H9 (cell line): ENCODE results near the gene KRT81. TPM values are rescaled to one million over a fixed set of nuclear protein-coding genes. Genes with fewer than 3 reads are reported as not detected.

ENCODE experiments used
- DNase-seq: peaks from one replicate; pipeline ENCODE4 v3.0.0-alpha.2; 2017
- H2AFZ ChIP-seq: one replicate; pipeline ENCODE4 v1.6.1; 2013; ENCODE audit warnings: mild to moderate bottlenecking, low read length, control low read depth, moderate library complexity
- H2AK5ac ChIP-seq: 2 replicates; pipeline ENCODE4 v1.6.1; 2013; ENCODE audit warnings: low read length, control low read depth, mixed read lengths; ENCODE audit not compliant: insufficient read length
- H2BK120ac ChIP-seq: one replicate; pipeline ENCODE4 v1.6.1; 2013; ENCODE audit warnings: low read depth, mild to moderate bottlenecking, low read length, control low read depth, inconsistent platforms; ENCODE audit not compliant: poor library complexity, severe bottlenecking
- H2BK12ac ChIP-seq: 2 replicates; pipeline ENCODE4 v1.6.1; 2013; ENCODE audit warnings: low read length, control low read depth, mixed read lengths, low read depth; ENCODE audit not compliant: insufficient read length
- H2BK15ac ChIP-seq: 2 replicates; pipeline ENCODE4 v1.6.1; 2013; ENCODE audit warnings: low read depth, low read length, control low read depth
- H2BK20ac ChIP-seq: one replicate; pipeline ENCODE4 v1.6.1; 2013; ENCODE audit warnings: low read depth, mild to moderate bottlenecking, low read length, control low read depth, inconsistent platforms; ENCODE audit not compliant: poor library complexity, severe bottlenecking
- H2BK5ac ChIP-seq: 2 replicates; pipeline ENCODE4 v1.6.1; 2013; ENCODE audit warnings: low read length, control low read depth, mixed read lengths; ENCODE audit not compliant: insufficient read length
- H3K14ac ChIP-seq: 2 replicates; pipeline ENCODE4 v1.6.1; 2013; ENCODE audit warnings: low read length, control low read depth; ENCODE audit not compliant: insufficient read depth
- H3K18ac ChIP-seq: 2 replicates; pipeline ENCODE4 v1.6.1; 2013; ENCODE audit warnings: low read depth, mild to moderate bottlenecking, mixed read lengths, low read length, control low read depth; ENCODE audit not compliant: insufficient read length
- H3K23ac ChIP-seq: 2 replicates; pipeline ENCODE4 v1.6.1; 2013; ENCODE audit warnings: low read length, control low read depth, mixed read lengths, low read depth; ENCODE audit not compliant: insufficient read length
- H3K23me2 ChIP-seq: 2 replicates; pipeline ENCODE4 v1.6.1; 2013; ENCODE audit warnings: low read depth, mild to moderate bottlenecking, mixed read lengths, low read length, control low read depth; ENCODE audit not compliant: insufficient read length, poor library complexity, severe bottlenecking
- H3K27ac ChIP-seq: 2 replicates; pipeline ENCODE4 v1.5.1; 2013; ENCODE audit warnings: low read length, control low read depth, mixed read lengths, low read depth; ENCODE audit not compliant: insufficient read length
- H3K27me3 ChIP-seq: 2 replicates; pipeline ENCODE4 v1.6.1; 2013; ENCODE audit warnings: low read length, control low read depth, inconsistent platforms; ENCODE audit not compliant: insufficient read depth
- H3K4ac ChIP-seq: 2 replicates; pipeline ENCODE4 v1.6.1; 2013; ENCODE audit warnings: low read depth, mild to moderate bottlenecking, control low read depth, inconsistent platforms, low read length, moderate library complexity
- H3K4me1 ChIP-seq: 2 replicates; pipeline ENCODE4 v1.6.1; 2013; ENCODE audit warnings: low read length, control low read depth, inconsistent platforms; ENCODE audit not compliant: insufficient read depth
- H3K4me2 ChIP-seq: 2 replicates; pipeline ENCODE4 v1.6.1; 2013; ENCODE audit warnings: low read length, control low read depth, mixed read lengths; ENCODE audit not compliant: insufficient read length, insufficient read depth
- H3K56ac ChIP-seq: 2 replicates; pipeline ENCODE4 v1.6.1; 2013; ENCODE audit warnings: low read depth, mild to moderate bottlenecking, mixed read lengths, low read length, control low read depth; ENCODE audit not compliant: insufficient read length
- H3K79me1 ChIP-seq: 2 replicates; pipeline ENCODE4 v1.6.1; 2013; ENCODE audit warnings: low read depth, mild to moderate bottlenecking, moderate library complexity, low read length, control low read depth, inconsistent platforms; ENCODE audit not compliant: insufficient read depth, poor library complexity, severe bottlenecking
- H3K79me2 ChIP-seq: 2 replicates; pipeline ENCODE4 v1.6.1; 2013; ENCODE audit warnings: low read length, control low read depth, inconsistent platforms; ENCODE audit not compliant: insufficient read depth
- H3K9ac ChIP-seq: 2 replicates; pipeline ENCODE4 v1.6.1; 2013; ENCODE audit warnings: low read length, control low read depth, mixed read lengths; ENCODE audit not compliant: insufficient read length; ENCODE audit errors: extremely low read depth
- H3K9me3 ChIP-seq: one replicate; pipeline ENCODE4 v1.6.1; 2013; ENCODE audit warnings: low read depth, low read length, inconsistent platforms; ENCODE audit not compliant: control insufficient read depth
- H3T11ph ChIP-seq: one replicate; pipeline ENCODE4 v1.6.1; 2013; ENCODE audit warnings: mild to moderate bottlenecking, low read length, control low read depth, inconsistent platforms
- H4K20me1 ChIP-seq: one replicate; pipeline ENCODE4 v1.6.1; 2013; ENCODE audit not compliant: control insufficient read depth, insufficient read length, insufficient read depth
- H4K5ac ChIP-seq: 2 replicates; pipeline ENCODE4 v1.6.1; 2013; ENCODE audit warnings: low read depth, mild to moderate bottlenecking, mixed read lengths, low read length, control low read depth; ENCODE audit not compliant: insufficient read length
- H4K8ac ChIP-seq: replicated peaks from 2 replicates; pipeline ENCODE4 v1.6.1; 2013; ENCODE audit warnings: low read length, control low read depth, mixed read lengths, low read depth; ENCODE audit not compliant: insufficient read length
- H4K91ac ChIP-seq: 2 replicates; pipeline ENCODE4 v1.6.1; 2013; ENCODE audit warnings: low read depth, mild to moderate bottlenecking, moderate library complexity, mixed read lengths, low read length, control low read depth; ENCODE audit not compliant: insufficient read length
- H3K27ac Mint-ChIP-seq, 3 experiments: 2 replicates in 2 of 3; 3 replicates in 1 of 3; pipeline ENCODE4 v1.8.0; 2020 to 2021; ENCODE audit warnings: mixed read lengths in 3 of 3, mild to moderate bottlenecking in 1 of 3, moderate library complexity in 1 of 3
- H3K27me3 Mint-ChIP-seq: 2 replicates; pipeline ENCODE4 v1.8.0; 2021; ENCODE audit warnings: low read depth, mild to moderate bottlenecking, moderate library complexity, mixed read lengths
- H3K36me3 Mint-ChIP-seq, 3 experiments: 2 replicates in 2 of 3; 3 replicates in 1 of 3; pipeline ENCODE4 v1.8.0; 2020 to 2021; ENCODE audit warnings: low read depth in 3 of 3, mixed read lengths in 3 of 3; ENCODE audit not compliant: insufficient read depth in 1 of 3
- H3K4me1 Mint-ChIP-seq, 2 experiments: 2 replicates each; pipeline ENCODE4 v1.8.0; 2020; ENCODE audit warnings: mixed read lengths in 2 of 2
- H3K4me3 Mint-ChIP-seq, 2 experiments: 2 replicates in 1 of 2; 3 replicates in 1 of 2; pipeline ENCODE4 v1.8.0; 2020 to 2021; ENCODE audit warnings: mild to moderate bottlenecking in 2 of 2, mixed read lengths in 2 of 2, moderate library complexity in 1 of 2
- H3K9me3 Mint-ChIP-seq, 2 experiments: 2 replicates in 1 of 2; 3 replicates in 1 of 2; pipeline ENCODE4 v1.8.0; 2020; ENCODE audit warnings: mild to moderate bottlenecking in 2 of 2, mixed read lengths in 2 of 2, moderate library complexity in 1 of 2
- WGBS: extraction: QIAGEN DNeasy Blood & Tissue Kit; methylation state at CpG from one replicate; pipeline ENCODE4 v1.1.7; 2013; ENCODE audit warnings: missing lambda C conversion rate, low lambda C conversion rate, mixed read lengths; ENCODE audit not compliant: insufficient read length; ENCODE audit errors: extremely low coverage; 5-methylcytosine and 5-hydroxymethylcytosine counted together
- total RNA-seq: library from RNA; stranded (reverse); gene quantifications from 2 replicates; pipeline ENCODE4 v1.2.1, GENCODE V29; 2021
- TF ChIP-seq, protein P1 (sequence below): fragments of 200-600 bp; sonication (generic); conservative IDR thresholded peaks from 3 replicates; pipeline ENCODE4 v1.8.0; 2021; ENCODE audit warnings: antibody characterized with exemption, mild to moderate bottlenecking

The KRT81 gene
- total RNA-seq, 1 experiment from 2014 or later, result not detected

DNA sequence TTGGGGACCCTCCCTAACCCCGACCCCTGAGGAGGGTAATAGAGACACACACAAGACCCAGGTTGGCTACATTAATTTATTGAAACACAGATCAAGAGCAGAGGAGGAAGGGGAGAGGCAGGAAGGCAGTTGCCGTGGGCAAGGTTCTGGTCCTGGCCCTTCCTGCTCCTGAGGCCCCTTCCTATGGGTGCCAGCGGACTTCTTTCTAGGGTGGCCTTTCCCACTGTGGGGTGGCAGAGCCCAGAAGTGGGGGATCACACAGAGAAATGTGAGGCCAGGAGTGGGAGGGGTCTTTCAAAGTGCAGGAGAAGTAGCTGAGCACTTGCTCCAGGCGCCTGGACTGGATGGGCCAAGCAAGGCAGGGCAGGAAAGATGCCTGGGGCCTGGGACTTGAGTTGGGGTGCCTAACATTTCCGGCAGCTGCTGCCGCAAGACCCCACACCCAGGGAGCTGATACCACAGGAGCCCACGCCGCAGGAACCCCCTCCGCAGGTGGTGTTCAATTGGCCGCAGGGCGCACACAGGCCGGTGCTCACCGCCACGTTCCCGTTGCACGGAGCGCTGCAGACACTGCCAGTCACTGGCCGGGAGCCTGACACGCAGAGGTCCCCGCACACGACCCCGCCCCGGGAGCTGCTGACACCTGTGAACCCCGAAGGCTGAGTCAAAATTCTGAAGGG, 5.3 kb downstream of the KRT81 start:
- Histone ChIP-seq H3K23me2 (no peaks in the 10 kb centered on the region), H4K91ac (no peak overlapping the region), H2BK12ac (no peak overlapping the region), H3K4me2 (no peak overlapping the region), H3K23ac (no peak overlapping the region), H3K18ac (no peak overlapping the region), H3K9ac (no peak overlapping the region), H4K8ac (no peak overlapping the region), H3K9me3 (no peaks in the 10 kb centered on the region), H4K20me1 (no peaks in the 10 kb centered on the region), H2BK20ac (no peak overlapping the region), H3K79me1 (no peaks in the 10 kb centered on the region), H2BK15ac (no peak overlapping the region), H2AFZ (no peak overlapping the region), H3K4me1 (no peaks in the 10 kb centered on the region), H4K5ac (no peak overlapping the region), H2BK120ac (no peak overlapping the region), H2AK5ac (no peak overlapping the region), H3K27ac (no peak overlapping the region), H3K4ac (no peak overlapping the region), H3K79me2 (no peaks in the 10 kb centered on the region), H3K14ac (no peak overlapping the region), H2BK5ac (no peak overlapping the region), H3K27me3 (no peaks in the 10 kb centered on the region; the same call in 1 of the 2 replicates), H3K56ac (no peak overlapping the region), H3T11ph (no peak overlapping the region)
- no peak overlapping the region; a peak in 1 of 7 replicates for H3K27ac Mint-ChIP-seq
- DNase-seq, result peak; percentile 31
- no peaks in the 10 kb centered on the region; a peak in 1 of 5 replicates for H3K9me3 Mint-ChIP-seq
- H3K36me3 Mint-ChIP-seq, result no peaks in the 10 kb centered on the region
- TF ChIP-seq, protein P1, sequence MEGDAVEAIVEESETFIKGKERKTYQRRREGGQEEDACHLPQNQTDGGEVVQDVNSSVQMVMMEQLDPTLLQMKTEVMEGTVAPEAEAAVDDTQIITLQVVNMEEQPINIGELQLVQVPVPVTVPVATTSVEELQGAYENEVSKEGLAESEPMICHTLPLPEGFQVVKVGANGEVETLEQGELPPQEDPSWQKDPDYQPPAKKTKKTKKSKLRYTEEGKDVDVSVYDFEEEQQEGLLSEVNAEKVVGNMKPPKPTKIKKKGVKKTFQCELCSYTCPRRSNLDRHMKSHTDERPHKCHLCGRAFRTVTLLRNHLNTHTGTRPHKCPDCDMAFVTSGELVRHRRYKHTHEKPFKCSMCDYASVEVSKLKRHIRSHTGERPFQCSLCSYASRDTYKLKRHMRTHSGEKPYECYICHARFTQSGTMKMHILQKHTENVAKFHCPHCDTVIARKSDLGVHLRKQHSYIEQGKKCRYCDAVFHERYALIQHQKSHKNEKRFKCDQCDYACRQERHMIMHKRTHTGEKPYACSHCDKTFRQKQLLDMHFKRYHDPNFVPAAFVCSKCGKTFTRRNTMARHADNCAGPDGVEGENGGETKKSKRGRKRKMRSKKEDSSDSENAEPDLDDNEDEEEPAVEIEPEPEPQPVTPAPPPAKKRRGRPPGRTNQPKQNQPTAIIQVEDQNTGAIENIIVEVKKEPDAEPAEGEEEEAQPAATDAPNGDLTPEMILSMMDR, result no peak
- no CpG with 5 or more reads among the region's 24 CpGs for WGBS
- H3K27me3 Mint-ChIP-seq, result peaks cover 4% of the 10 kb centered on the region
- no peak overlapping the region for H3K4me3 Mint-ChIP-seq
- peaks cover 6% of the 10 kb centered on the region in 2 experiments; a peak in 3 of 4 replicates for H3K4me1 Mint-ChIP-seq
